Kidney (tissue), 14 donors: Measurements from ENCODE around the gene BACE2. TPM values are rescaled to one million over a fixed set of nuclear protein-coding genes. Genes with fewer than 3 reads are reported as not detected.
A peak's percentile ranks its signal among the peaks of the same experiment; 100 is the strongest.

Experiments used
- DNase-seq, 5 donors: peaks; one replicate each; pipeline ENCODE4 v3.0.0-alpha.2; 2013 to 2020
- FAIRE-seq: peaks from 2 replicates; lab custom pipeline; 2012; peaks lifted over from hg19 to GRCh38; lab: Jason Lieb, UNC
- H3K27ac ChIP-seq, 2 donors: one replicate each; pipeline ENCODE4 v1.7.0; 2013; ENCODE audit warnings: low read depth in 2 of 2, low read length in 2 of 2, inconsistent platforms in 1 of 2
- H3K27me3 ChIP-seq: one replicate; pipeline ENCODE4 v1.7.1; 2013; ENCODE audit warnings: low read length, inconsistent platforms; ENCODE audit not compliant: control insufficient read depth, insufficient read depth
- H3K36me3 ChIP-seq, 3 donors: one replicate each; pipeline versions ENCODE4 v1.7.0 to v1.7.1; 2013; ENCODE audit warnings: low read length in 3 of 3, control low read depth in 1 of 3, inconsistent platforms in 1 of 3; ENCODE audit not compliant: insufficient read depth in 3 of 3, control insufficient read depth in 2 of 3
- H3K4me1 ChIP-seq, 3 donors: one replicate each; pipeline versions ENCODE4 v1.7.0 to v1.7.1; 2013; ENCODE audit warnings: low read length in 3 of 3, inconsistent platforms in 1 of 3, low read depth in 1 of 3; ENCODE audit not compliant: control insufficient read depth in 2 of 3, insufficient read depth in 2 of 3
- H3K4me3 ChIP-seq, 3 donors: one replicate each; pipeline versions ENCODE4 v1.7.0 to v1.8.1; 2013; ENCODE audit warnings: low read length in 3 of 3, control low read depth in 1 of 3, inconsistent platforms in 1 of 3
- H3K9ac ChIP-seq, 3 donors: one replicate each; pipeline versions ENCODE4 v1.7.0 to v1.7.1; 2013; ENCODE audit warnings: low read length in 3 of 3, control low read depth in 1 of 3, inconsistent platforms in 1 of 3
- H3K9me3 ChIP-seq, 3 donors: one replicate each; pipeline versions ENCODE4 v1.7.0 to v1.7.1; 2013; ENCODE audit warnings: low read length in 3 of 3, control low read depth in 1 of 3, inconsistent platforms in 1 of 3; ENCODE audit not compliant: control insufficient read depth in 2 of 3, insufficient read depth in 1 of 3
- intact Hi-C: fragments of 100-400 bp; cut with DNase I; formaldehyde crosslinking; loops from one replicate; pipeline ENCODE4 v1.11.1; 2022
- polyA plus RNA-seq: library from polyadenylated mRNA; stranded (reverse); fragments of 350-450 nt; fragmentation: Illumina TruSeq; extraction: RNeasy Lipid Tissue Mini Kit (QIAGEN cat#74804); gene quantifications from one replicate; pipeline ENCODE4 v1.2.3, GENCODE V29; 2014; ENCODE audit warnings: low read depth, low replicate concordance; ENCODE audit not compliant: insufficient read depth
- total RNA-seq: library from RNA; stranded (reverse); fragmentation: NEBNext Ultra II Directional; extraction: Animal tissue kit (Norgen Biotek cat#: 25700); gene quantifications from one replicate; pipeline ENCODE4 v1.2.1, GENCODE V29; 2021
- TF ChIP-seq, protein P1 (sequence below): IDR thresholded peaks from 3 replicates; pipeline ENCODE4 v1.5.1; 2012; ENCODE audit warnings: mild to moderate bottlenecking, moderate library complexity, borderline replicate concordance; ENCODE audit not compliant: insufficient read depth; ENCODE audit errors: extremely low read depth
- donor health status: control.
- donor health status: control.
- donor health status: control.
- donor health status: control.
- donor health status: control.
- donor health status: DM: yes; HTN: yes; CAD: no.
- donor health status: Normal renal cell carcinoma (clear cell type).

The BACE2 gene
- total and polyA plus RNA-seq, 2 donors from 2014 or later: 55.5 to 65.7 TPM

DNA sequence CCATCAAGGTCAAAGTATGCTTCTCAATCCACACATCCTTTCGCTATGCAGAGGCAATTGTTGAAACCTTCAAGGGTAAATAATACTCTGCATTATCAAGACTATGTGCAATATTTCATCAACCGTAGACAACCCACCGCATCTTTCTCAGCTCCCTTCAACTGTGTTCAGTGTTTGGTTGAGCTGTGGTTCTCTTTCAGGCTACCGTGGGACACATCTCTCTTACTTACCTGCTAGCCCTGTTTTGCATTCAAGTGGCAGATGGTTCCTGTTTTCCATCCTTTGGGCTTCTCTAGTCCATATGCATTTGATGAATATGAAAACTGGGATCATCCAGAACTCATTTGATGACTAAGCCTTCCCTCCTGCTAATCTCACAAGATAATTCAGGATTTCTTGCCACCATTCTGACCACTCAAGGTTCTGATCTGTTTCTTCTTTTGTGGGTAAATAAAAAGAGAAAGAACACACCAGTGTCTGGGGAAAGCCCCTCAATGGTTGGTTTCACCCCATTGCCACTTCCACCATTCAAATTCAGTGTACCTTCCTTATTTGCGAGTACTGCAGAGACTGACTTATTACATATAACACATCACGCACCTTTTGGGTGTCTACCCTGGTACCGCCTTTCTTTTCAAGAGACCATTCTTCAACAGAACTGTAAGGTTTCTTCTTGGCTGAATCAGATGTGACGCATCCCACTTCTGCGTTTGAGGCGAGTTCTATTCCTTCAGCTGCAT, 61.7 kb downstream of the BACE2 start:
- H3K36me3 ChIP-seq: peaks cover 0 to 9% (median 3%) of the 10 kb centered on the region in 3 donors
- DNase-seq (no peak), FAIRE-seq (no peak)
- H3K9me3 ChIP-seq: no peaks in the 10 kb centered on the region
- intact Hi-C loops: no loop called here
- H3K4me1 ChIP-seq: no peaks in the 10 kb centered on the region
- no peaks in the 10 kb centered on the region for H3K27me3 ChIP-seq
- TF ChIP-seq, protein P1, sequence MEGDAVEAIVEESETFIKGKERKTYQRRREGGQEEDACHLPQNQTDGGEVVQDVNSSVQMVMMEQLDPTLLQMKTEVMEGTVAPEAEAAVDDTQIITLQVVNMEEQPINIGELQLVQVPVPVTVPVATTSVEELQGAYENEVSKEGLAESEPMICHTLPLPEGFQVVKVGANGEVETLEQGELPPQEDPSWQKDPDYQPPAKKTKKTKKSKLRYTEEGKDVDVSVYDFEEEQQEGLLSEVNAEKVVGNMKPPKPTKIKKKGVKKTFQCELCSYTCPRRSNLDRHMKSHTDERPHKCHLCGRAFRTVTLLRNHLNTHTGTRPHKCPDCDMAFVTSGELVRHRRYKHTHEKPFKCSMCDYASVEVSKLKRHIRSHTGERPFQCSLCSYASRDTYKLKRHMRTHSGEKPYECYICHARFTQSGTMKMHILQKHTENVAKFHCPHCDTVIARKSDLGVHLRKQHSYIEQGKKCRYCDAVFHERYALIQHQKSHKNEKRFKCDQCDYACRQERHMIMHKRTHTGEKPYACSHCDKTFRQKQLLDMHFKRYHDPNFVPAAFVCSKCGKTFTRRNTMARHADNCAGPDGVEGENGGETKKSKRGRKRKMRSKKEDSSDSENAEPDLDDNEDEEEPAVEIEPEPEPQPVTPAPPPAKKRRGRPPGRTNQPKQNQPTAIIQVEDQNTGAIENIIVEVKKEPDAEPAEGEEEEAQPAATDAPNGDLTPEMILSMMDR: no peak
- no peak overlapping the region for H3K9ac ChIP-seq
- no peak overlapping the region for H3K27ac ChIP-seq
- no peak overlapping the region for H3K4me3 ChIP-seq

DNA sequence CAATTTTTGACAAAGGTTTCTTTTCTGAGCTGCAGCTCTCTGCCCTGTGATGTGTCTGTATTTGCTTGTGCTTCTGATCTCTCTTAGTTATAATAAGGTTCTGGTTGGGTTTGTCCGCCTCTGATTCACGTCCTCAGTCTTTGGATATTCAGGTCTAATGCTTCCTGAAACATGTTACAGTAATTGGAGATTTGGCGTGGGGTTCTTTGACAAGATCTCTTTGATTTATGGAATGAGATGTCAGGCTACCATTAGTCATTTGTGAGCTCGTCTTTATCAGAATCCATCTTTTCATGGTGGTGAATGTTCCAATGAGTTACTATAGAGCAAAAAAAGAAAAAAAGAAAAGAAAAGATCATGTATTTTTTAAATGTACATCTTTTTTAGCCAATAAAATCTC, 62.5 kb downstream of the BACE2 start:
- DNase-seq (no peak), FAIRE-seq (no peak)
- H3K27ac ChIP-seq: no peak overlapping the region
- H3K36me3 ChIP-seq: peaks cover 0 to 9% (median 3%) of the 10 kb centered on the region in 3 donors
- no peak overlapping the region for H3K9ac ChIP-seq
- peaks cover 0 to 5% (median 0%) of the 10 kb centered on the region in 3 donors for H3K4me1 ChIP-seq
- no peak overlapping the region for H3K4me3 ChIP-seq
- H3K9me3 ChIP-seq: no peaks in the 10 kb centered on the region
- no peaks in the 10 kb centered on the region for H3K27me3 ChIP-seq
- TF ChIP-seq, protein P1: no peak
- intact Hi-C loops: no loop called here

DNA sequence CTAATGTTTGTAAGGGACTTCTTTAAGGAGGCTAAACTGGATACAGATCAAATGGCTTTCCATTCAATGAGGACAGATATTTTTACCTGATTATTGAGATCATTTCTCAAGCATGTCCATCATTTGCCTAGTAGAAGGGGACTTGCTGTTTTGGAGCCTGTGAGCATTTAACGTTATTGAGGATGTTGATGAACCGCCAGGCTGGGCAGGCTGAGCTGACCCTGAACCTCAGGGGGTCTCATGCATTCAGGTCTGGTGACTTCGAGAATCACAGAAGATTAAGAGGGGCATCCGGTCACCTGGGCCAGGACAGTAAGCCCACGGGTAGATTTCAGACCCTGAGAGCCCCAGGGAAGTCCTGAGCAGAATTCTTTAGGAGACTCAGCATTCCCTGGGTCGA, 63.1 kb downstream of the BACE2 start:
- Histone ChIP-seq H3K4me1 (peaks cover 0 to 5% (median under 1%) of the 10 kb centered on the region in 3 donors), H3K4me3 (no peak overlapping the region), H3K9me3 (no peaks in the 10 kb centered on the region), H3K9ac (no peak overlapping the region), H3K36me3 (peaks cover 0 to 8% (median 3%) of the 10 kb centered on the region in 3 donors), H3K27me3 (no peaks in the 10 kb centered on the region), H3K27ac (no peak overlapping the region)
- no peak for DNase-seq
- intact Hi-C loops: no loop called here
- no peak for FAIRE-seq
- TF ChIP-seq, protein P1: no peak

DNA sequence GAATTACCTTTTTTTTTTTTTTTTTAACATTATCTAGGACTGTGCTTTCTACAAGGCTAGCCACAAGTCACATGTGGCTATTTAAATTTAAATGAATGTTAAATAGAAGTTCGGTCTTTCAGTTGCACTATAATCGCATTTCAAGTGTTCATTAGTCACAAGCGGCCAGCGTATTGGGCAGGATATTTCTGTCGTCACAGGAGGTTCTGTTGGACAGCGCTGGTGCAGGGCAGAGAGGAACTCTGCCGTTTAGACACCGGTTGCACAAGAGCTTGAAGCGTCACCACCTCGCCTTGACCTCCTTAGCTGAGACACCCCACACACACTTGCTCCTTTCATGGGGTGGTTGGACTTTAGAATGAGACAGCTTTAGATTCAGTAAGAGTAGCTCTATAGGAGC, 64.1 kb downstream of the BACE2 start:
- Histone ChIP-seq H3K4me1 (peaks cover 0 to 5% (median 2%) of the 10 kb centered on the region in 3 donors), H3K9ac (no peak overlapping the region), H3K4me3 (no peak overlapping the region), H3K27ac (peak overlapping the region in 1 of 2 donors; percentile 7), H3K36me3 (peaks cover 0 to 3% (median 0%) of the 10 kb centered on the region in 3 donors), H3K9me3 (no peaks in the 10 kb centered on the region), H3K27me3 (no peaks in the 10 kb centered on the region)
- intact Hi-C loops: no loop called here
- FAIRE-seq (no peak), DNase-seq (no peak)
- TF ChIP-seq, protein P1: no peak
